ENCODE measurements around the gene KLC1.

The KLC1 gene

DNA sequence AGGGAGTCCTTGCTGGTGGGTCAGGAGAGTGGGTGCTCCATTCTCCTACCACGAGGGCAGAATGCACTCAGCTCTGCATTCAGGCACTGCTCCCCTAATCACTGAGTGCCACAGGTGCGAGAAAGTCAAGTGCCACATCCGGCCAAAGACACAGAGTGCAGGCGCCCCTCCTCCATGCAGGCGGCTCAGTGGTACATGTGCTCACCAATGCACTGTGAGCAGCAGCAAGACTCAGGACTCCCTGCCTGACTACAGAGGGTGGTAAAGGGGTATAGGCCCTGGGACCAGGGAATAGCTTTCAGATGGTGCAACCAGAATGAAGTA lies 119.5 kb downstream of the KLC1 start:
- no peak for DNase-seq (ENCODE audit: low spot score)
- no peak for FAIRE-seq

- no peak for FAIRE-seq
- no peak for DNase-seq (ENCODE audit: low spot score)
These were observed 120.4 kb downstream of the KLC1 start for GRCh38 chr14:103749452-103749851.

GRCh38 chr14:103749860-103750259 lies 120.8 kb downstream of the KLC1 start:
- DNase-seq (ENCODE audit: low spot score), result no peak
- no peak for FAIRE-seq

All from urothelium cell line (cell line).